Naive thymus-derived CD4-positive, alpha-beta T cell (primary cell): Measurements from ENCODE around the gene PTCD3. TPM values are rescaled to one million over a fixed set of nuclear protein-coding genes. Genes with fewer than 3 reads are reported as not detected.
A peak's percentile ranks its signal among the peaks of the same experiment; 100 is the strongest.

ENCODE experiments used
- ATAC-seq: fragments of 150-1000 bp; cut with Tn5 transposase; 2 replicates; pipeline ENCODE4 v1.10.0; 2021; ENCODE audit warnings: mild to moderate bottlenecking, moderate library complexity
- CTCF ChIA-PET: fragments of 350-600 bp; sonication (Branson Sonifier 250); formaldehyde crosslinking; loops from one replicate; lab custom pipeline; 2021; ENCODE audit warnings: antibody characterized with exemption; lab: Charles Lee
- POLR2A ChIA-PET: fragments of 350-600 bp; sonication (Branson Sonifier 250); formaldehyde crosslinking; loops from one replicate; lab custom pipeline; 2021; ENCODE audit warnings: antibody characterized with exemption, inconsistent platforms; lab: Charles Lee
- DNase-seq, 9 donors: peaks; one replicate each; pipeline versions ENCODE4 v3.0.0 to v3.0.0-alpha.2; 2020 to 2022; ENCODE audit warnings: mixed read lengths in 1 of 9
- H3K27ac ChIP-seq: one replicate; pipeline ENCODE4 v1.7.0; 2013; ENCODE audit warnings: mild to moderate bottlenecking, low read depth, low read length, moderate library complexity
- H3K27me3 ChIP-seq, 2 donors: one replicate each; pipeline ENCODE4 v1.7.0; 2013; ENCODE audit warnings: low read length in 2 of 2, mild to moderate bottlenecking in 2 of 2, moderate library complexity in 2 of 2; ENCODE audit not compliant: control insufficient read depth in 2 of 2, insufficient read depth in 2 of 2
- H3K36me3 ChIP-seq, 3 experiments: 1 replicate in 2 of 3; 2 replicates in 1 of 3; pipeline ENCODE4 v1.7.0; 2013; ENCODE audit warnings: low read length in 3 of 3, mild to moderate bottlenecking in 3 of 3, moderate library complexity in 1 of 3; ENCODE audit not compliant: insufficient read depth in 3 of 3, control insufficient read depth in 2 of 3
- H3K4me1 ChIP-seq, 2 donors: one replicate each; pipeline ENCODE4 v1.7.0; 2013; ENCODE audit warnings: low read length in 2 of 2, mild to moderate bottlenecking in 2 of 2, moderate library complexity in 1 of 2; ENCODE audit not compliant: control insufficient read depth in 2 of 2, insufficient read depth in 2 of 2
- H3K4me3 ChIP-seq: 2 replicates; pipeline ENCODE4 v1.7.0; 2013; ENCODE audit warnings: mild to moderate bottlenecking, low read length
- H3K9me3 ChIP-seq, 3 experiments: 1 replicate in 2 of 3; 2 replicates in 1 of 3; pipeline ENCODE4 v1.7.0; 2013; ENCODE audit warnings: low read length in 3 of 3; ENCODE audit not compliant: control insufficient read depth in 2 of 3
- H3K27ac Mint-ChIP-seq, 9 donors: one replicate each; pipeline ENCODE4 v1.8.0; 2020 to 2022; ENCODE audit warnings: mixed read lengths in 9 of 9, mild to moderate bottlenecking in 8 of 9, moderate library complexity in 5 of 9, inconsistent platforms in 2 of 9
- H3K27me3 Mint-ChIP-seq, 5 donors: one replicate each; pipeline ENCODE4 v1.8.0; 2021 to 2022; ENCODE audit warnings: mixed read lengths in 5 of 5, mild to moderate bottlenecking in 1 of 5
- H3K36me3 Mint-ChIP-seq, 5 donors: one replicate each; pipeline ENCODE4 v1.8.0; 2020 to 2022; ENCODE audit warnings: mixed read lengths in 5 of 5, mild to moderate bottlenecking in 3 of 5, inconsistent platforms in 1 of 5
- H3K4me1 Mint-ChIP-seq, 7 donors: one replicate each; pipeline ENCODE4 v1.8.0; 2020 to 2022; ENCODE audit warnings: mixed read lengths in 7 of 7, mild to moderate bottlenecking in 3 of 7, inconsistent platforms in 1 of 7
- H3K4me3 Mint-ChIP-seq, 10 donors: one replicate each; pipeline ENCODE4 v1.8.0; 2020 to 2022; ENCODE audit warnings: mild to moderate bottlenecking in 10 of 10, mixed read lengths in 10 of 10, moderate library complexity in 6 of 10, inconsistent platforms in 2 of 10
- H3K9me3 Mint-ChIP-seq, 11 donors: one replicate each; pipeline ENCODE4 v1.8.0; 2020 to 2022; ENCODE audit warnings: mixed read lengths in 11 of 11, mild to moderate bottlenecking in 4 of 11, inconsistent platforms in 1 of 11, moderate library complexity in 1 of 11
- intact Hi-C, 2 donors: fragments of 100-400 bp; cut with micrococcal nuclease; formaldehyde crosslinking; loops; one replicate each; pipeline ENCODE4 v1.15.1; 2023
- polyA plus RNA-seq, 2 donors: library from polyadenylated mRNA; unstranded; fragments of 300-500 nt; fragmentation: Illumina TruSeq; gene quantifications; one replicate each; pipeline ENCODE4 v1.2.3, GENCODE V29; 2021
- total RNA-seq, 6 experiments: library from RNA in 5 of 6; stranded (reverse) in 5 of 6; gene quantifications; 1 replicate in 5 of 6; 2 replicates in 1 of 6; pipeline ENCODE4 v1.2.3 and lab custom pipeline; 2021 to 2026

The PTCD3 gene
- total and polyA plus RNA-seq, 7 experiments from 2014 or later, result 47.5 to 207 (median 150) TPM

- Mint-ChIP-seq H3K36me3 (peaks cover 0 to 21% (median 10%) of the 10 kb centered on the region in 5 donors), H3K4me3 (peak overlapping the region in 1 of 10 donors; percentile 20)
- intact Hi-C loops, result no loop called here
Measured at GRCh38 chr2:86087936-86088850, 17.8 kb upstream of the PTCD3 start.

DNA sequence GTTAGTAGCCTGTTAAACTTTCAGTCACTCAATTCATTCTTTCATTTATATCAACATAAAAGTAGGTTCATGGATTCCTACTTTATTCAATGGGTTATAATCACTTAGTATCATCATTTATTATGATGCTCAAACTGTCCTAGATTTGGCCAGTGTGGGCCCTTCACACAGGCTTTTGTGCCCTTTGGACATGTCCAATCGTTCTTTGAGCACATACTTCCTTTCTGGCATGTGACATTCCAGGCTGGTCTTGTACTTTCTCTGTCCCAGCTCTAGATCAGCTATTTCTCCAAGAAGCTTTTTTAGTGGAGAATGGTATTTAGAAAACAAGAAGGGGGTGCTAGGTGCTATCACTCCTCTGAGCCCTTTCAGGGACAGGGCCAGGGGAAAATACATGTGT is 11.8 kb upstream of the PTCD3 start:
- peaks cover 0 to 13% (median 6%) of the 10 kb centered on the region in 7 donors for H3K4me1 Mint-ChIP-seq
- H3K36me3 Mint-ChIP-seq, result peaks cover 16 to 45% (median 30%) of the 10 kb centered on the region in 5 donors
- H3K27ac ChIP-seq, result no peak overlapping the region
- intact Hi-C loops, result no loop called here
- peaks cover 0 to 63% (median 6%) of the 10 kb centered on the region in 3 experiments for H3K36me3 ChIP-seq
- ATAC-seq (no peak), DNase-seq (no peak)
- H3K4me3 ChIP-seq, result no peak overlapping the region
- H3K9me3 Mint-ChIP-seq, result peaks cover 0 to 1% (median 0%) of the 10 kb centered on the region in 11 donors
- no peak overlapping the region for H3K27ac Mint-ChIP-seq
- no peaks in the 10 kb centered on the region for H3K27me3 ChIP-seq
- no peaks in the 10 kb centered on the region for H3K27me3 Mint-ChIP-seq
- no peak overlapping the region for H3K4me3 Mint-ChIP-seq
- ChIA-PET CTCF (no interaction called here), POLR2A (no interaction called here)
- no peaks in the 10 kb centered on the region for H3K9me3 ChIP-seq
- no peaks in the 10 kb centered on the region for H3K4me1 ChIP-seq

More at GRCh38 chr2:86087936-86088850, 17.8 kb upstream of the PTCD3 start:
- Histone ChIP-seq H3K27ac (no peak overlapping the region), H3K27me3 (no peaks in the 10 kb centered on the region), H3K4me3 (no peak overlapping the region), H3K36me3 (peaks cover 0 to 59% (median 18%) of the 10 kb centered on the region in 3 experiments), H3K4me1 (no peaks in the 10 kb centered on the region), H3K9me3 (no peaks in the 10 kb centered on the region)
- Mint-ChIP-seq H3K27ac (no peak overlapping the region), H3K27me3 (no peaks in the 10 kb centered on the region), H3K4me1 (no peaks in the 10 kb centered on the region), H3K9me3 (no peaks in the 10 kb centered on the region)
- ChIA-PET POLR2A (no interaction called here), CTCF (interaction anchor here (0.5 to 1.1 kb wide), 5 partner anchors 8 to 444 kb away, joined by 3 to 7 read pairs (median 3); no protein-coding TSS in a partner anchor)
- ATAC-seq (no peak), DNase-seq (no peak)

DNA sequence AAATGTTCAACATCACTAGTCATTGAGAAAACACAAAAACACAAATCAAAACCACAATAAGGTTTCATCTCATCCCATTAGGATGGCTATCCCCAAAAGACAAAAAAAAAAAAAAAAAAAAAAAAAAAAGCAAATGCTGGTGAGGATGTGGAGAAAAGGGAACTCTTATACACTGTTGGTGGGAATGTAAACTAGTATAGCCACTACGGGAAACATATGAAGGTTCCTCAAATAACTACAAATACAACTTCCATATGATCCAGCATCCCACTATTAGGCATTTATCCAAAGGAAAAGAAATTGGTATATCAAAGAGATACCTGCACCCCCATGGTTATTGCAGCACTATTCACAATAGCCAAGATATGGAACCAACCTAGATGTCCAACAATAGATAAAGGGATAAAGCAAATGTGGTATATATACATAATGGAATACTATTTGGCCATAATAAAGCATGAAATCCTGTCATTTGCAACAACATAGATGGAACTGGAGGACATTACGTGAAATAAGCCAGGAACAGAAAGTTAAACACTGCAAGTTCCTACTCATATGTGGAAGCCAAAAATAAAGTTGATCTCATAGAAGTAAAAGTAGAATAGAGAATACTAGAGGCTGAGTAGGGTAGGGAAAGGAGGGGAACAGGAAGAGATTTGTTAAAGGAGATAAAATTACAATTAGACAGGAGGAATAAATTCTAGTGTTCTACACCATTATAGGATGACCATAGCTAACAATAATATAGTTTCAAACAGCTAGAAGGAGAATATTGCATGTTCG is 8.7 kb upstream of the PTCD3 start:
- Mint-ChIP-seq H3K27ac (no peak overlapping the region), H3K36me3 (peaks cover 16 to 43% (median 30%) of the 10 kb centered on the region in 5 donors), H3K27me3 (no peaks in the 10 kb centered on the region), H3K4me1 (peaks cover 2 to 21% (median 15%) of the 10 kb centered on the region in 7 donors), H3K9me3 (peaks cover 0 to 3% (median 0%) of the 10 kb centered on the region in 11 donors), H3K4me3 (no peak overlapping the region)
- H3K4me1 ChIP-seq, result no peaks in the 10 kb centered on the region
- no peak overlapping the region for H3K27ac ChIP-seq
- no peaks in the 10 kb centered on the region for H3K27me3 ChIP-seq
- DNase-seq (no peak), ATAC-seq (no peak)
- CTCF ChIA-PET, result no interaction called here
- intact Hi-C loops, result no loop called here
- POLR2A ChIA-PET, result interaction anchor here (1.2 kb wide), 1 partner anchor 9 kb away, joined by 3 read pairs; the partner anchor contains the start of gene PTCD3
- no peak overlapping the region for H3K4me3 ChIP-seq
- no peaks in the 10 kb centered on the region for H3K9me3 ChIP-seq
- H3K36me3 ChIP-seq, result peaks cover 0 to 51% (median 5%) of the 10 kb centered on the region in 3 experiments

GRCh38 chr2:86097913-86098312 is 8.1 kb upstream of the PTCD3 start:
- intact Hi-C loops, result no loop called here
- H3K9me3 Mint-ChIP-seq, result peaks cover 0 to 3% (median 0%) of the 10 kb centered on the region in 11 donors
- no peak for DNase-seq
- H3K27me3 ChIP-seq, result no peaks in the 10 kb centered on the region
- H3K9me3 ChIP-seq, result no peaks in the 10 kb centered on the region
- H3K36me3 ChIP-seq, result peaks cover 0 to 49% (median 5%) of the 10 kb centered on the region in 3 experiments
- ChIA-PET CTCF (interaction anchor here (0.6 to 0.7 kb wide), 2 partner anchors 18 to 205 kb away, joined by 3 to 7 read pairs; no protein-coding TSS in a partner anchor), POLR2A (interaction anchor here (1.2 kb wide), 1 partner anchor 8 kb away, joined by 3 read pairs; the partner anchor contains the start of gene PTCD3)
- H3K27ac Mint-ChIP-seq, result no peak overlapping the region
- no peak overlapping the region for H3K27ac ChIP-seq
- no peak for ATAC-seq
- H3K36me3 Mint-ChIP-seq, result peaks cover 16 to 49% (median 36%) of the 10 kb centered on the region in 5 donors
- no peak overlapping the region for H3K4me3 ChIP-seq
- no peaks in the 10 kb centered on the region for H3K27me3 Mint-ChIP-seq
- no peaks in the 10 kb centered on the region for H3K4me1 ChIP-seq
- peaks cover 2 to 27% (median 21%) of the 10 kb centered on the region in 7 donors for H3K4me1 Mint-ChIP-seq
- H3K4me3 Mint-ChIP-seq, result no peak overlapping the region

DNA sequence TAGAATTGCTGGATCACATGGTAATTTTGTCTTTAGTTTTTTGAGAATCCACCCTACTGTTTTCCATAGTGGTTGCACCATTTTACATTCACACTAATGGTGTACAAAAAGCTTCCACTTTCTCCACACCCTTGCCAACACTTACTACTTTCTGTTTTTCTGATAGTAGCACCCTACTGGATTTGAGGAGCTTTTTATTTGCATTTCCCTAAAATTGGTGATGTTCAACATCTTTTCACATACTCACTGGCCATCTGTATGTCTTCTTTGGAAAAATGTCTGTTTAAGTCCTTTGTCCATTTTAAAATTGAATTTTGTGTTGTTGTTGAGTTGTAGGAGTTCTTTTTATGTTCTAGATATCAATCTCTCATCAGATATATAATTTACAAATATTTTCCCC is 3.9 kb upstream of the PTCD3 start:
- Mint-ChIP-seq H3K27ac (no peak overlapping the region), H3K4me3 (no peak overlapping the region), H3K36me3 (peaks cover 5 to 36% (median 23%) of the 10 kb centered on the region in 5 donors), H3K9me3 (peaks cover 0 to 3% (median 0%) of the 10 kb centered on the region in 11 donors), H3K27me3 (no peaks in the 10 kb centered on the region), H3K4me1 (peaks cover 29 to 59% (median 51%) of the 10 kb centered on the region in 7 donors)
- DNase-seq (no peak), ATAC-seq (no peak)
- ChIA-PET POLR2A (interaction anchor here (0.5 kb wide), 1 partner anchor 18 kb away, joined by 3 read pairs; no protein-coding TSS in a partner anchor), CTCF (no interaction called here)
- Histone ChIP-seq H3K27ac (no peak overlapping the region), H3K27me3 (no peaks in the 10 kb centered on the region), H3K4me3 (no peak overlapping the region), H3K9me3 (no peaks in the 10 kb centered on the region), H3K4me1 (peaks cover 12 to 18% of the 10 kb centered on the region in 2 donors), H3K36me3 (peaks cover 0 to 31% (median 5%) of the 10 kb centered on the region in 3 experiments)
- intact Hi-C loops, result loop anchor here in 1 of 2 donors (10.0 kb wide), 1 partner anchor 487 kb away; the partner anchor contains the start of genes C2orf68 and USP39
